CD4-positive, alpha-beta memory T cell (primary cell): ENCODE measurements around the gene IFNK. TPM values are rescaled to one million over a fixed set of nuclear protein-coding genes. Genes with fewer than 3 reads are reported as not detected.

Source experiments
- CTCF ChIA-PET: fragments of 350-600 bp; sonication (Branson Sonifier 250); formaldehyde crosslinking; loops from one replicate; lab custom pipeline; 2021; ENCODE audit warnings: inconsistent platforms; ENCODE audit not compliant: partially characterized antibody; lab: Charles Lee
- POLR2A ChIA-PET: fragments of 350-600 bp; sonication (Branson Sonifier 250); formaldehyde crosslinking; loops from one replicate; lab custom pipeline; 2021; ENCODE audit not compliant: partially characterized antibody; lab: Charles Lee
- DNase-seq, 5 donors: peaks; one replicate each; pipeline versions ENCODE4 v3.0.0 to v3.0.0-alpha.2; 2020 to 2022; ENCODE audit warnings: mixed read lengths in 1 of 5
- H3K27ac ChIP-seq: one replicate; pipeline ENCODE4 v1.7.0; 2013; ENCODE audit warnings: low read depth, low read length
- H3K27me3 ChIP-seq: 2 replicates; pipeline ENCODE4 v1.7.0; 2013; ENCODE audit warnings: mild to moderate bottlenecking, low read length, moderate library complexity; ENCODE audit not compliant: insufficient read depth
- H3K36me3 ChIP-seq: 2 replicates; pipeline ENCODE4 v1.7.0; 2013; ENCODE audit warnings: mild to moderate bottlenecking, low read length, moderate library complexity; ENCODE audit not compliant: insufficient read depth
- H3K4me1 ChIP-seq: 2 replicates; pipeline ENCODE4 v1.7.0; 2013; ENCODE audit warnings: mild to moderate bottlenecking, low read length, moderate library complexity; ENCODE audit not compliant: insufficient read depth
- H3K4me3 ChIP-seq, 2 donors: one replicate each; pipeline ENCODE4 v1.7.0; 2013; ENCODE audit warnings: low read length in 2 of 2, mild to moderate bottlenecking in 1 of 2
- H3K9me3 ChIP-seq, 2 donors: one replicate each; pipeline ENCODE4 v1.7.0; 2013; ENCODE audit warnings: low read length in 2 of 2, control low read depth in 1 of 2; ENCODE audit not compliant: control insufficient read depth in 1 of 2
- H3K27ac Mint-ChIP-seq, 7 donors: one replicate each; pipeline ENCODE4 v1.8.0; 2020 to 2021; ENCODE audit warnings: mixed read lengths in 7 of 7, mild to moderate bottlenecking in 6 of 7, inconsistent platforms in 3 of 7, moderate library complexity in 3 of 7
- H3K27me3 Mint-ChIP-seq, 2 donors: one replicate each; pipeline ENCODE4 v1.8.0; 2020 to 2021; ENCODE audit warnings: mixed read lengths in 2 of 2
- H3K36me3 Mint-ChIP-seq, 2 donors: one replicate each; pipeline ENCODE4 v1.8.0; 2020 to 2021; ENCODE audit warnings: mixed read lengths in 2 of 2, inconsistent platforms in 1 of 2, mild to moderate bottlenecking in 1 of 2
- H3K4me1 Mint-ChIP-seq, 4 donors: one replicate each; pipeline ENCODE4 v1.8.0; 2020 to 2021; ENCODE audit warnings: mixed read lengths in 4 of 4, mild to moderate bottlenecking in 1 of 4
- H3K4me3 Mint-ChIP-seq, 8 donors: one replicate each; pipeline ENCODE4 v1.8.0; 2020 to 2021; ENCODE audit warnings: mixed read lengths in 8 of 8, mild to moderate bottlenecking in 7 of 8, moderate library complexity in 6 of 8, inconsistent platforms in 3 of 8
- H3K9me3 Mint-ChIP-seq, 8 donors: one replicate each; pipeline ENCODE4 v1.8.0; 2020 to 2021; ENCODE audit warnings: mixed read lengths in 8 of 8, mild to moderate bottlenecking in 5 of 8, inconsistent platforms in 3 of 8, moderate library complexity in 1 of 8
- intact Hi-C: fragments of 100-400 bp; cut with micrococcal nuclease; formaldehyde crosslinking; loops from one replicate; pipeline ENCODE4 v1.15.1; 2023
- polyA plus RNA-seq, 2 donors: library from polyadenylated mRNA; unstranded; fragments of 300-500 nt; fragmentation: Illumina TruSeq; gene quantifications; one replicate each; pipeline ENCODE4 v1.2.3, GENCODE V29; 2021
- total RNA-seq, 2 experiments: library from RNA; stranded (reverse); gene quantifications; one replicate each; pipeline ENCODE4 v1.2.3, GENCODE V29; 2021

IFNK gene
- total and polyA plus RNA-seq, 4 experiments from 2014 or later: not detected

DNA sequence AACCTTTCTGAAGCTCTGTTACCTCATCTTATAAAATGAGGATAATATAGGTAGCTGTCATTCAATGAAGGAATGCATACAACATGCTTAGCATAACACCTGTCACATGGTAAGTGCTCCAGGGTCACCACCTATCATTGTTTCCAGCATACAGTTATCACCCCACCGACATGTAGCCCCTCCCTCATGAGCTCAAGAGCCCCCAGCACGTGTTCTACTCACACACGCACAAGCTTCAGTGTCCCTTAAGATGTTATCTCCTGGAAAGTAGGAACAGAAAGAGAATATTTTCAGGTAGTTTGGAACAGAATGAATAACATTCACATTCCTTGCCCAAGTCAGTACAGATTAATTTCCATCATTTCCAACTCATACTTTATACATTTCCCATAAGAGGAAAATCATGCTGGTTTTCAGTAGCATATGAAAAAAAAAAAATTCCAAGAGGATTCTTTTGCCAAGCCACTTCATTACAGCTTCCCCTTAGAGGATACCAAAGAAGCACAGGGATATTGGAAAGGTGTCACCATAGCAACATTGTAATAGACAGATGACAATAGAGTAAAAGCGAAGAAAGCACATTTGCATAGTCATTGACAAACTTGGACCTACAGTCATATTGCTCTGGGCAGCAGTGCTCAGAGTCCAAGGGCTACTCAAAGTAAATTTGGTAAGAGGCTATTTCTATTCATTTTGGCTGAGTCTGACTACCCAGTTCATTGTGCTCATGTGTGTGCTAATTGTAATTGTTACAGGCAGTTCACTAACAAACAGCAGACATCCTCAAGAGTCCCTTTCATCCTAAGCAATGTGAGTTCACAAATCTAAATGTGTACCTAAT, 7.0 kb downstream of the IFNK start:
- H3K27me3 ChIP-seq: peaks cover 5% of the 10 kb centered on the region
- Mint-ChIP-seq H3K9me3 (no peaks in the 10 kb centered on the region), H3K4me1 (peaks cover 3 to 8% (median 5%) of the 10 kb centered on the region in 4 donors), H3K27me3 (peaks cover 0 to 4% of the 10 kb centered on the region in 2 donors), H3K36me3 (peaks cover 0 to 12% of the 10 kb centered on the region in 2 donors), H3K27ac (no peak overlapping the region), H3K4me3 (peak overlapping the region in 2 of 8 donors; percentile 4 to 25)
- CTCF ChIA-PET: interaction anchor here (0.5 to 4.0 kb wide), 8 partner anchors 9 to 198 kb away, joined by 3 to 55 read pairs (median 4); no protein-coding TSS in a partner anchor
- POLR2A ChIA-PET: no interaction called here
- H3K36me3 ChIP-seq: no peaks in the 10 kb centered on the region
- H3K27ac ChIP-seq: no peak overlapping the region
- intact Hi-C loops: no loop called here
- no peak overlapping the region for H3K4me3 ChIP-seq
- no peaks in the 10 kb centered on the region for H3K9me3 ChIP-seq
- DNase-seq: no peak
- peaks cover 3% of the 10 kb centered on the region for H3K4me1 ChIP-seq

DNA sequence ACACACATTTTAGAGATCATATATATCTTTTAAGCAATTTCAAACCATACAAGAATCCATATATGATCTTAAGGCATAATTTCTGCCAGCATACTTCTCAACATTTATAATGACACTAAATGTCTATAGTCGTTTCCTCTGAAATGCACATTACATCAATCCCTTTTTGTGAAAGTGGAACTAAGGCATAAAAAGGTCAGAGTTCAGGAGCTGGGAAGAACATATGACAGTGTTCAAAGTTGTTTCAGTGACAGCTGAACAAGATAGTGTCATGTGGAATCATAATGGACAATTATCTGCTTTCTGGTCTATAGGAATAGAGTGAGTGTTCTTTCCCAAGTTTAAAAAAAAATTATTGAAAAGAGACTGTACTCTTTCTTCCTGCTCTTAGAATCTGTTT, 8.0 kb downstream of the IFNK start:
- Histone ChIP-seq H3K9me3 (no peaks in the 10 kb centered on the region), H3K4me3 (no peak overlapping the region), H3K4me1 (peaks cover 3% of the 10 kb centered on the region), H3K36me3 (no peaks in the 10 kb centered on the region), H3K27ac (no peak overlapping the region), H3K27me3 (peaks cover 5% of the 10 kb centered on the region)
- no peak overlapping the region for H3K4me3 Mint-ChIP-seq
- no peak for DNase-seq
- intact Hi-C loops: no loop called here
- H3K27me3 Mint-ChIP-seq: peaks cover 0 to 2% of the 10 kb centered on the region in 2 donors
- CTCF ChIA-PET: interaction anchor here (1.8 to 4.0 kb wide), 2 partner anchors 8 to 199 kb away, joined by 5 to 22 read pairs; no protein-coding TSS in a partner anchor
- POLR2A ChIA-PET: no interaction called here
- H3K4me1 Mint-ChIP-seq: peaks cover 3 to 8% (median 5%) of the 10 kb centered on the region in 4 donors
- no peaks in the 10 kb centered on the region for H3K9me3 Mint-ChIP-seq
- H3K36me3 Mint-ChIP-seq: peaks cover 5 to 17% of the 10 kb centered on the region in 2 donors
- H3K27ac Mint-ChIP-seq: no peak overlapping the region

DNA sequence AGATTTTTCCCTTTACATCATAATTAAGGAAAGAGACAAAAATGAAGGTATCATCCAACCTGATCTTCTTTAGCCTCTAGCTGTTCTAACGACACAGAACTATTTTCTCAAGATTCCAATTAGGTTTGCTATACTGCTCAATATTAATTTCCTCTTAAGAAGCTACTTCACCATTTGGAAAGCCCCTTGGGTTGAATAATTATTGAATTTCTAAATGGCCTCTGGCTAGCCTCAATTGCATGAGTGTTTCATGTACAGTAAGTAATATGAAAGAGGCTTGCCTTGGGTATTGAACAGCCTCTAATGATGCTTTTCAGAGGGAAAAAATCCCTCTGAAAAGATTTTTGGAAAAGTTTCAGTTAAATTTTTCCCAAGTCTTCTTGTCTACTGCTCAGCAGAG, 9.2 kb downstream of the IFNK start:
- POLR2A ChIA-PET: no interaction called here
- H3K4me3 Mint-ChIP-seq: no peak overlapping the region
- H3K36me3 ChIP-seq: no peaks in the 10 kb centered on the region
- H3K27me3 Mint-ChIP-seq: no peaks in the 10 kb centered on the region
- peaks cover 0 to 4% (median under 1%) of the 10 kb centered on the region in 4 donors for H3K4me1 Mint-ChIP-seq
- no peak for DNase-seq
- CTCF ChIA-PET: interaction anchor here (0.7 to 1.8 kb wide), 3 partner anchors 10 to 201 kb away, joined by 3 to 5 read pairs (median 3); partner anchors contain the start of gene IFNK
- intact Hi-C loops: no loop called here
- peak overlapping the region in 1 of 7 donors; percentile 43 for H3K27ac Mint-ChIP-seq
- H3K4me3 ChIP-seq: no peak overlapping the region
- H3K27me3 ChIP-seq: no peaks in the 10 kb centered on the region
- no peaks in the 10 kb centered on the region for H3K4me1 ChIP-seq
- peaks cover 6 to 22% of the 10 kb centered on the region in 2 donors for H3K36me3 Mint-ChIP-seq
- no peak overlapping the region for H3K27ac ChIP-seq
- no peaks in the 10 kb centered on the region for H3K9me3 Mint-ChIP-seq
- H3K9me3 ChIP-seq: no peaks in the 10 kb centered on the region

DNA sequence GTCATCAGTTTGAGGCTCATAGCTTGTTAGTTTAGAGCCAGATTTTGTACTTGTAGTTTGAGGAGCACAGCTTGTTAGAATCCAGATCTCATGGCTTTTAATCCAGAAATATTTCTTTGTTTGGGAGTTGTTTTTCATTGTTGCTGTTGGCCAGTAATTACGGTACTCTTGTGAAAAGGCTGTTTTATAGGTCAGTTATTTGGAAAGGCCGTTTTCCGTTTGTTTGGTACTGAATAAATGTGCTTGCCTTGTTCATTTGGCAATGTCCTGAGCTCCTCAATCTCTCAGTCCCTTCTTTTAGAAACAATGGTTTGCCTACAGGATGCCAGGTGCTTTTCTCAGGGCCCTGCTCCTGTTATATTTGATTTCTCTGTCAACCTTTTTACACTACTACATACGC, 10.0 kb downstream of the IFNK start:
- Histone ChIP-seq H3K4me1 (no peaks in the 10 kb centered on the region), H3K9me3 (no peaks in the 10 kb centered on the region), H3K4me3 (no peak overlapping the region), H3K27me3 (no peaks in the 10 kb centered on the region), H3K27ac (no peak overlapping the region), H3K36me3 (no peaks in the 10 kb centered on the region)
- no peak for DNase-seq
- no peak overlapping the region for H3K4me3 Mint-ChIP-seq
- H3K9me3 Mint-ChIP-seq: no peaks in the 10 kb centered on the region
- CTCF ChIA-PET: interaction anchor here (1.1 kb wide), 1 partner anchor 11 kb away, joined by 3 read pairs; the partner anchor contains the start of gene IFNK
- H3K27ac Mint-ChIP-seq: no peak overlapping the region
- H3K4me1 Mint-ChIP-seq: peaks cover 0 to 4% (median under 1%) of the 10 kb centered on the region in 4 donors
- H3K27me3 Mint-ChIP-seq: no peaks in the 10 kb centered on the region
- POLR2A ChIA-PET: no interaction called here
- peaks cover 6 to 22% of the 10 kb centered on the region in 2 donors for H3K36me3 Mint-ChIP-seq
- intact Hi-C loops: no loop called here

DNA sequence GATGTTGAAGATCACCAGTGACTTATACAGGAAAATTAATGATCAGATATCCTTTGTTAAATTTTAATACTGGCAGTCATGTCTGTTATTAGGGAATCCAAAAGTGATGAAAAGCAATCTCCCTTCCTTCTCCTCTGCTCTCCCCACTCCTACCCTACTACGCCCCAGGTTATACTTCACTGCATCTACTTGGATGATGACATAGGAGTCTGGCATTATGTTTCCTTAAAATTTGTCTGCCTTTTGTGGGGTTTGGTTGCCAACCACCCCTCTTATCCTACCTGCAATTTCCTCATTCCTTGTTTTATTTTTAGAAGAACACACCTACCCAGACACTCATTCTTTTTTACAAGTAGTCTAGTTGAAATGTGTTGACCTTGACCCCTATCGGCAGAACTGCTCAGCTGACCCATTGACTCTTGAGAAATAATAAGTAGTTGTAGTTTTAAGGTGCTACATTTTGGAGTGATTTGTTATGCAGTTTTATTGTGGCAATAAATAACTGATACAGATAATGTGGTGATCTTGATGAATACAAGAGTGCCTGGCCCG, 10.6 kb downstream of the IFNK start:
- Mint-ChIP-seq H3K9me3 (no peaks in the 10 kb centered on the region), H3K27ac (no peak overlapping the region), H3K4me3 (no peak overlapping the region), H3K36me3 (peaks cover 6 to 22% of the 10 kb centered on the region in 2 donors), H3K27me3 (no peaks in the 10 kb centered on the region), H3K4me1 (peaks cover 0 to 3% (median under 1%) of the 10 kb centered on the region in 4 donors)
- H3K36me3 ChIP-seq: no peaks in the 10 kb centered on the region
- H3K9me3 ChIP-seq: no peaks in the 10 kb centered on the region
- ChIA-PET CTCF (no interaction called here), POLR2A (no interaction called here)
- no peaks in the 10 kb centered on the region for H3K27me3 ChIP-seq
- no peak overlapping the region for H3K4me3 ChIP-seq
- intact Hi-C loops: no loop called here
- H3K4me1 ChIP-seq: no peaks in the 10 kb centered on the region
- no peak for DNase-seq
- no peak overlapping the region for H3K27ac ChIP-seq

DNA sequence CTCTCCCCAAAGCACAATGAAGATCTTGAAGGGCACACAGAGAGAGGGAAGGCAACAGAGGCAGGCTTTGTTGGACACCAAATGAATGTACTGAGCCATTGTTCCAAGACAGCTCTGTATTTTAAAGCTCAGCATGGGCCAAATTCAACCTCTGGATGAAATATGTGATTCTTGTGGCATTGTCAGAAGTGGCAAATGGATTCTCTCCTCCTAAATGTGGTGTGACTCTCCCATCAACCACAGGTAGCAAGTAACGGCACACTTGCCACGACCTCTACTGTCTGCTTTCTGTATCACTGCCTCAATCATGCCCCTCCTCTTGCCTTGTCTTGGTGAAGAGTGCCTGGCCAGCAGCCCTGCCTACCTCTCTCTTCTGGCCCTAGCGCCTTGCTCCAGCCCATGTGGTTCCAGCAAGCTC, 11.6 kb downstream of the IFNK start:
- DNase-seq: no peak
- Mint-ChIP-seq H3K36me3 (peaks cover 6 to 24% of the 10 kb centered on the region in 2 donors), H3K9me3 (no peaks in the 10 kb centered on the region), H3K4me1 (no peaks in the 10 kb centered on the region), H3K27me3 (no peaks in the 10 kb centered on the region), H3K4me3 (no peak overlapping the region), H3K27ac (peak overlapping the region in 1 of 7 donors; percentile 37)
- Histone ChIP-seq H3K4me1 (no peaks in the 10 kb centered on the region), H3K27me3 (no peaks in the 10 kb centered on the region), H3K4me3 (no peak overlapping the region), H3K27ac (no peak overlapping the region), H3K9me3 (no peaks in the 10 kb centered on the region), H3K36me3 (no peaks in the 10 kb centered on the region)
- POLR2A ChIA-PET: no interaction called here
- CTCF ChIA-PET: no interaction called here
- intact Hi-C loops: no loop called here

DNA sequence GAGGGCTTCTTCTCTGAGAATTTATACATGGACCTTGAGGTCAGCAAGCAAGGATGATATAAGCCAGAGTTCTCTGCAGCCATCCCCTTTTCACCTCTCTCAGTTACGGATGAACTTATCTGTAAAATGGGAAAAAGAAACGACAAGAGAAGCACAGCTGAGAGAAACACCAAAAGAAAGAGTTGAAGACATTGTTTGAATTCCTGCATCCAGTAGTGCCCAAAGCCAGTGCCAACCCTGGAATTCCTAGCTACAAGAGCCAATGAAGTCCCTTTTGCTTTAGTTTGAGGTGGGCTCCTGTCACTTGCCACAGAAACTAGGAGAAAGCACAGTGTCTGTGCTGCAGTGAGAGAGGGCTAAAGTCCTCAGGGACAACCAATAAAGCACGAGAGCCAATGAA, 12.1 kb downstream of the IFNK start:
- no peaks in the 10 kb centered on the region for H3K27me3 ChIP-seq
- no peak for DNase-seq
- Mint-ChIP-seq H3K9me3 (no peaks in the 10 kb centered on the region), H3K27ac (no peak overlapping the region), H3K4me1 (no peaks in the 10 kb centered on the region), H3K27me3 (no peaks in the 10 kb centered on the region), H3K36me3 (peaks cover 8 to 28% of the 10 kb centered on the region in 2 donors), H3K4me3 (no peak overlapping the region)
- H3K4me1 ChIP-seq: no peaks in the 10 kb centered on the region
- H3K9me3 ChIP-seq: no peaks in the 10 kb centered on the region
- no peak overlapping the region for H3K4me3 ChIP-seq
- H3K27ac ChIP-seq: no peak overlapping the region
- intact Hi-C loops: no loop called here
- POLR2A ChIA-PET: no interaction called here
- H3K36me3 ChIP-seq: no peaks in the 10 kb centered on the region
- CTCF ChIA-PET: no interaction called here
